Stimulated activated CD4-positive, alpha-beta T cell treated with anti-CD3 and anti-CD28 coated beads, TNF-alpha, amount 100 ng/mL, for 4 hours (primary cell): ENCODE measurements around the gene TMEM179B.

Experiments
- DNase-seq, 3 experiments: peaks; one replicate each; pipeline ENCODE4 v3.0.0-alpha.2; 2020; ENCODE audit warnings: low read depth in 3 of 3

TMEM179B gene

DNA sequence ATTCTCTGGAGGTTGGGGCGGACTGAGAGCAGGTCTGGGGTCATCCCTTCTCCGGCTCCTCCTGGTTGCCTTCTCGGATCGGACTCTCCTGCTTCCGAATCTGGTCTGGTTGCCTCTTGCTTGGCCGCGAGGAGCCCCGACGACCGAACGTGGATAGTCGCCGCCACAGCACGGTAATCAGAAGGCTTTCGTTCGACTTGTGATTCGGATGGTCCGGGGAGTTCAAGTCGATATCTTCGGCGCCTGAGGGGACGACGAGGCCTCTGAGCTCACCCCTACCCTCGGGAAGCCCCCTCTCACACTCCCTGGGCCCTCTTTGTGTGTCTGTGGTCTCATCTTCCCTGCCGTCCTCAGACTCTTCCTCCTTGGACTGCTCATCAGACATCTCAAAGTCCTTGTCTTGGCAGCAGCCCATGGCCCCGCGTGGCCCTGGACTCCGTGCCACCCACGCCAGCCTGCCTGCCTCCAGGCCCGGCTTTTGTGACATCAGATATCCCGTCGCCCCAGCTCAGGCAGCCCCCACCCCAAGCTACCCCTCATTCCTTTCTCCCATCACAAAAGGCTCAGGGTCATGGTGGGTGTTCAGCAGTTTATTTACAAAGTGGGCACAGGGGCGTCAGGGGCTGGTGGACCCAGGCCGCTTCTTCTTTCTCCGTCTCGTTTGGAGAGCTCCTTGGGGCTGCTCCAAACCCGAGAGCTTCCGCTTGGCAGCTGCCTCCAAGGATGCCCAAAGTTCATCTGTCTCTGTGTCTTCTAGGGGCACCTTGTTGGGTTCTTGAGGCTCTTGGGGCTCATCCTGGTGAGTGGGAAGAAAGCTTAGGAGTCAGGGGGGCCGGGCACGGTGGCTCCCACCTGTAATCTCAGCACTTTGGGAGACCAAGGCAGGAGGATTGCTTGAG, 45.4 kb downstream of the TMEM179B start, which contains the start of gene TEX54:
TEX54 (minus strand) TSS at position 506 of the 899 bp plus-strand sequence.
- no peak for DNase-seq

- DNase-seq = no peak
These were observed 48.1 kb downstream of the TMEM179B start for GRCh38 chr11:62835336-62835735.

- peak; percentile 68 to 87 (median 82) for DNase-seq
These were observed 52.1 kb downstream of the TMEM179B start, which contains the start of gene WDR74 for GRCh38 chr11:62839050-62839945. TSS of gene WDR74 (minus strand) at chr11:62839590. CDS start at chr11:62839570, 20 bp downstream.
